ENCODE results near the gene SRC.
A peak's percentile ranks its signal among the peaks of the same experiment; 100 is the strongest.
"Not testable (repeated sequence)": the region's sequence is repeated elsewhere in the genome, so short reads cannot be mapped to it uniquely, and the experiment has no call there.

The SRC gene

DNA sequence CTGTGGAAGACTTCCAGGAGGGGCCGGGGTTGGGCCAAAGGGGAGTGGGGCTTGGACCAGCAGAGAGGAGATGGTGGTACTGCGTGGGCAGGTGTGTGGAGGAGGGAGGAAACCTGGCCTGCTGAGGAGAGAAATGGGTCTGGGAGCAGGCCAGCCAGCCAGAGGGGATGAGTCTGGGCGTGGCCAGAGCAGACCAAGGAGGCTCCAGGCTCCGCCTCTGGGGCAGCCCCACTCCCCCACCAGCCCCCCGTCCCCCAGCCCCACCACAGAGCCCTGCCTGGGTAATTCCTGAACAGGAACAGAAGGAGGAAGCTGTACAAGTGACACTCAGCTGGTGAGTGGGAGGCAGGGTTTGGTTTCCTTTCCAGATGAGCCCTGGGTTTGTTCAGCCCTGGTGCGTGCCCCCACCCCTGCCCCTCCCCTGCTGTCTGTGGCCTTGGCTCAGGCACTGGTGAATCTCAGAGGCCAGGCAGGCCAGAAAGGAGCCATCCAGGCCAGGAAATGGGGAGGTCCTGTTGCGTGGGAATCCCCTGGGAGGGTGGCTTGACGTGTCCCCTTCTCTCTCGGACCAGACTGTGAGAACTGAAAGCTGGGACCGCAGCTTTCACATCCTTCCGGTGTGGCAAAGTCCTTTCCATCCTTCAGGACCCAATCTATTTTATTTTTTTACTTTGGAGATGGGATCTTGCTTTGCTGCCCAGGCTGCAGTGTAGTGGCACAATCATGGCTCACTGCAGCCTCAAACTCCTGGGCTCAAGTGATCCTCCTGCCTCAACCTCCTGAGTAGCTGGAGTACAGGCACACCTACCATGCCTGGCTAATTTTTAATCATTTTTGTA is 9.4 kb upstream of the SRC start:
- DNase-seq (ENCODE audit: low spot score): peak; percentile 78

DNA sequence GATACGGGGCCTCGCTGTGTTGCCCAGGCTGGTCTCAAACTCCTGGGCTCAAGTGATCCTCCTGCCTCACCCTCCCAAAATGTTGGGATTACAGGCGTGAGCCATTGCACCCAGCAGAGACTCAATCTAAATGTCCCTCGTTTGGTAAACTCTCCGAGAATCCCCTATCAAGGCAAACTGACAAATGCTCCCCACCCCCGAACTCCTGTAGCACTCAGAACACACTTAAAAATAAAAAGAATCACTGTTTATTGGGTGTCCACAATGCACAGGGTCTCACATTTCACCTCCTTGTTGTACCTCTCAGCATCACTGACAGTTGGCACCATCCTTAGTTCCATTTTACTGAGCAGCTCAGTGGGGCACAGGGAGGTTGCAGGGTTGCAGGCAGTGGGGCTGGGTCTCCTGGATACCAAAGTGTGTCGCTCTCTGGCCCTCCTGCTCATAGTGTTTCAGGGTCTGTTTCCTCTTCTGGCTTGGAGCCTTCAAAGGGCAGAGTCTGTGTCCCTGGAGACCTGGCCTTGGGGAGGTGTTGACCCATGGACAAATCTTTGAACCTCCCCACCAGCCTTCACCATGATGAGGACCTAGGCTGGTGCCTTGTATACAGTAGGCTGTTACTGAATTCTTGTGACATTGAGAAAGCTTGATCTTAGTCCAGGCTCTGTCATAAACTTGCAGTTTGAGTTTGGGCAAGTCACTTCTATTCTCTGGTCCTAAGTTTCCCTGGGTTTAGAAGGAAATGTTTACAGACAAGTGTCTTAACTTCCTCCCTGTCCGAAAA is 8.5 kb upstream of the SRC start:
- DNase-seq (ENCODE audit: low spot score): no peak

DNA sequence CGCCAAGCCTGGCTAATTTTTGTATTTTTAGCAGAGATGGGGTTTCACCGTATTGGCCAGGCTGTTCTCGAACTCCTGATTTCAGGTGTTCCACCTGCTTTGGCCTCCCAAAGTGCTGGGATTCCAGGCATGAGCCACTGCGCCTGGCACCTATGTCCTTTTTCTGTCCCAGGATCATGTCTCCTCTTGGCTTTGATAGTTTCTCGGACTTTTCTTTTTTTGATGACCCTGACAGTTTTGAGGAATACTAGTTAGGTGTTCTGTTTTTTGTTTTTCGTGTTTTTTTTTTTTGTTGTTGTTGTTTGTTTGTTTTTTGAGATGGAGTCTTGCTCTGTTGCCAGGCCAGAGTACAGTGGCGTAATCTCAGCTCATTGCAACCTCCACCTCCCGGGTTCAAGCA is 7.6 kb upstream of the SRC start:
- DNase-seq (ENCODE audit: low spot score): not testable (repeated sequence)

DNA sequence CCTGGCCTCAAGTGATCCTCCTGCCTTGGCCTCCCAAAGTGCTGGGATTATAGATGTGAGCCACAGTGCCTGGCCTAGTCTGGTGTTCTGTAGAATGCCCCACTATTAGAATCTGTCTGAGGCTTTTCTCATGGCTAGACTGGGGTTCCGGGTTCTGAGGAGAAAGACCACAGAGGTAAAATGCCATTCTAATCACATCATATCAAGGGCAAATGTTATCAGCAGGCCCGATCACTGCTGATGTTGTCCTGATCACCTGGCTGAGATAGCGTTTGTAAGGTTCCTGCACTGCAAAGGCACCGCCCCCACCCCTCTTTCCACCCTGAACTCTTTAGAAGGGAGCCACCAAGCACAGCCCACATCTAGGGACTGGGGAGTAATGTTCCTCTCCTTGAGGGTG is 6.7 kb upstream of the SRC start:
- no peak for DNase-seq (ENCODE audit: low spot score)

DNA sequence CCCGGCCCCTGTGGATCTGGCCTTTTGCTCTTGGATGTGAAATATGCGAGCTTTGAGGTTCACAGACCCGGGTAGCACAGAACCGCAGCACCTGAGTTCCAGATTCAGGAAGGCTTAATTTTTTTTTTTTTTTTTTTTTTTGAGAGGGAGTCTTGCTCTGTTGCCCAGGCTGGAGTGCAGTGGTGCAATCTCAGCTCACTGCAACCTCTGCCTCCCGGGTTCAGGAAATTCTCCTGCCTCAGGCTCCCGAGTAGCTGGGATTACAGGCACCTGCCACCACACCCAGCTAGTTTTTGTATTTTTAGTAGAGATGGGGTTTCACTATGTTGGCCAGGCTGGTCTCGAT is 6.2 kb upstream of the SRC start:
- not testable (repeated sequence) for DNase-seq (ENCODE audit: low spot score)

DNA sequence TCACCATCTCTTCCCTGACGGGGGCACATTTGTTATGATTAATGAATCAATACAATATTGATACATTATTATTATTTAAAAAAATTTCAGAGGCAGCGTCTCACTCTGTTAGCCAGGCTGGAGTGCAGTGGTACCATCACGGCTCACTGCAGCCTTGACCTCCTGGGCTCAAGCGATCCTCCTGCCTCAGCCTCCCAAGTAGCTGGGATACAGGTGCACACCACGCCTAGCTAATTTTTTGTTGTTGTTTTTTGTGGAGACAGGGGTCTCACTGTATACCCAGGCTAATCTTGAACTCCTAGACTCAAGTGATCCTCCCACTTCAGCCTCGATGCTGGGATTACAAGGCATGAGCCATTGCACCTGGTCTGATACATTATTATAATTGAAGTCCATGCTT is 4.9 kb upstream of the SRC start:
- DNase-seq (ENCODE audit: low spot score): no peak

DNA sequence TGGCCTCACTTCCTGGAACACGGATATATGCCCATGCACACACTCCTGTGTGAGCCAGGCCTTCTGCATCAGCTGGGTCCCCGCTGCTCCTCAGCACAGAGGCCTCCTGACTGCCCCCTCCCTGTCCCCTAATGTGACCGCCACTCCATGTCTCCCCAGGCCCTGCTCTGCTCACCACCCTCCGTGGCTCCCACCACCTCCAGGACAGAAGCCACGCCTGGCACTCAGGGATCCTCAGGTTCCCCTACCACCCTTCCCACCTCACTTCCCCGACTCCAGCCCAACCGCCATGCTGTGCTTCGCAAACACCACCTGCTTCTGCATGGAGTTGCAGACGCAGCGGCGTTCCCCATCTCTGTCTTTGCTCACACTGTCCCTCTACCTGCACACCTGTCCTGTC is 4.3 kb upstream of the SRC start:
- DNase-seq (ENCODE audit: low spot score): no peak

DNA sequence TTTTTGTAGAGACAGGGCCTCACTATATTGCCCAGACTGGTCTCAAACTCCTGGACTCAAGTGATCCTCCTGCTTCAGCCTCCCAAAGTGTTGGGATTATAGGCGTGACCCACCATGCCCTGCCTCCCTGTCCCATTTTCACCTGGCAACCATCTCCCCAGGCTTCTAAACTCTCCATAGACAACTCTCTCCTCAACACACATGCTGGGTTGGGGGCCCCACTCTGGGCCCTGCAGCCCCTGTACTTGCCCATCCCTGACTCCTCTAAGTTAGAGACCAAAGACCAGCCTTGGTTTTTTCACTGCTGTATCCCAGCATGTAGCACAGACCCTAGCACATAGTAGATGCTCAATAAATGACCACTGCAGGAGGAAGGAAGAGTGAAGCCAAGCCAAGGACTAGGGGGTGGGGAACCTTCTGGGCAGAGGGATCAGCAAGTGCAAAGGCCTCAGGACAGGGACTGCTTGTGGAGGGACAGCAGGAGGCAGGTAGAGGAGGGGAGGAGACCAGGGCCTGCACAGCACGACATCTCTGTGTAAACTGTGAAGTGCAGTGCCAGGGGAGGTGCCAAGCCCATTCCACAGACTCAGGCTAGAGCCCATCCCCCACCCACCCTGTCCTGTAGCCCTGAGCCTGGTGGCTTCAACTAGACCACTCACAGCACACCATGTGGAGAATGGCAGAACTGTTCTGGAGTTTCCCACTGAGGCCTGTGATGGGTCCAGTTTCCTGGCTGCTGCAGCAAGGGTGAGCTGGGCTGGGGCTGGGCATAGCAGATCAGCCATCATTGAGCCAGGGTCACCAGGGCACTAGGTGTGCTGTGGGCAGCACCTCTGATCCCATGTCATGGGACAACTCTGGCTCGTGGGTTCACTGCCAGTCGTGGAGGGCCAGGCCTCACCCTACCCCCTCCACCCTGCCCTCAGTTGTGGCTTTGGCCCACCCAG is 3.4 kb upstream of the SRC start:
- no peak for DNase-seq (ENCODE audit: low spot score)

DNA sequence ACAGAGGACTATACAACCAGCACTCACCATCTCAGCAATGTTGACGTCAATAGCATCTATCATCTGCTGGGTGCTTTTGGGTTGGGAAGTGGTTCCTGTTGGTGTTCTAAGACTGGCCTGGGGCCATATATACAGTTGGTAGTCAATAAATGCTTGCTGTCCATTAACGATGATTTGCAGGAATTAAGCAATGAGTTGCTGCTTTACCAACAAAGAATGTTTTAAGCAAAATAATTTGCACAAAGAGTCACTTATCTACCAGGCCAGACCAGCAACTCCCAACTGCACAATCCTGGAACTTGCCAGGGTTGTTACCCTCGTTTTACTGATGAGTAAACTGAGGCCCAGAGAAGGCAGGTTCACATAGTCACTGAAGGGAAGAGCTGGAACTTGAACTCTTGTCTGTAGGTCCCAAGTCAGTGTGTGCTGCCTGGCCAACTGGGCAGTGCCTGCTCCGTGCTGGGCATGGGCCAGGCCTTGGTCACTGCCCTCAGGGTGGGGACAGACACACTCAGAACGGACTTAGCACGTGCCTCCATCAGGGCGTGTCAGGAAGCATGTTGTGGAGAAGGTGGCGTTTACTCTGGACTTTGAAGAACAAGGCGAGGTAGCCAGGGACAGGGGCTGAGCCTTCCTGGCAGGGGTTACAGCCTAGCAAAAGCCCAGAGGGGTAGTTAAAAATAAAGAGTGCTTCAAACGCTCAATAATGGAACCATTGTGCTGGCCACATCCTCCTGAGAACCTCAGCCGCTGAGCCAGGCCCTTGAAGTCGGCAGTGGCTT is 2.5 kb upstream of the SRC start:
- DNase-seq (ENCODE audit: low spot score): no peak

DNA sequence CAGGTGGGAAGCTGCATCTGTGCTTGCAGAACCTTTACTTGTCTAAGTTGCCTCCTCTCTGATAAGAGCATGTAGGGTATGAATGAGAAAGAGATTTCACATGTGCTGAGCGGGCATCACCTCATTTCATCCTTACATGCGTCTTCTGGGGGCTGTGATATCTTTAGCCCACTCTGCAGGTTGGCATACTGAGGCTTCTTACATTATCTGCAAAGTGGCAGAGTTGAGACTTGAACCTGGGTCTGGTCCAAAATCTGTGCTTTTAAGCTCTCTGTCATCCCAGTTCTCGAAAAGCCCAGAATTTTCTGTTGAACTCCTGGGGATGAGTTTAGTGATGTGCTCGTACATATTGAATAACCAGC is 2.0 kb upstream of the SRC start:
- no peak for DNase-seq (ENCODE audit: low spot score)

DNA sequence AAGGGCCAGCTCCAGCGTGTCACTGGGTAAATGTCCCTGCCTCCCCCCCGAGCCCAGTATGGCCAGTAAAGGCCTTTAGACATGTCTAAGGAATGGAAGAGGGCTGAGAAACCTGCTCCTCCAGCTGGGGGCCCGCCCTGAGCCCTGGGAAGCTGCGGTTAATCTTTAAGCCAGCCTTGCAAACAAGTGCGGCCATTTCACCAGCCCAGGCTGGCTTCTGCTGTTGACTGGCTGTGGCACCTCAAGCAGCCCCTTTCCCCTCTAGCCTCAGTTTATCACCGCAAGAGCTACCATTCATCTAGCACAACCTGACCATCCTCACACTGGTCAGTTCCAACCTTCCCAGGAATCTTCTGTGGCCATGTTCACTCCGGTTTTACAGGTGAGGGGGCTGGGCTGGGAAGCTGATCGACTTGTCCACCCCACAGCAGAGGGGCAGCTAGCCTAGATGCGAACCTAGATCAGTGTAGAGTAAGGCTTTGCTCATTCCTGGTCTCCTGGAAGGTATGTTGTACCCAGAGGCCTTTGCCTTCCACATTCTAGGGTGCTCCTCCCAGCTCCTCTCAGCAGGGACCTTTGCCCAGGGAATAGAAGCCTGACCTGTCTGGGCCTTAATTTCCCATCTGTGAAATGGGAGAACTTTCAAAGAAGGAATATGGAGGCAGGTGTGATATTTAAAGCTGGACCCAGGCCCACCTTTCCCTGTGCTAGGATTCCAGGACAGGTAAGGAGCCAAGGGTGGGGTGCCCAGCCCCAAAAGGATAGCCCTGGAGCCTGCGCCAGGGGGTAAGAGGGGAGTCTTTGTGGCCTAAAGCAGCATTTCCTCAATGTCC is 1.2 kb upstream of the SRC start:
- DNase-seq (ENCODE audit: low spot score): no peak

DNA sequence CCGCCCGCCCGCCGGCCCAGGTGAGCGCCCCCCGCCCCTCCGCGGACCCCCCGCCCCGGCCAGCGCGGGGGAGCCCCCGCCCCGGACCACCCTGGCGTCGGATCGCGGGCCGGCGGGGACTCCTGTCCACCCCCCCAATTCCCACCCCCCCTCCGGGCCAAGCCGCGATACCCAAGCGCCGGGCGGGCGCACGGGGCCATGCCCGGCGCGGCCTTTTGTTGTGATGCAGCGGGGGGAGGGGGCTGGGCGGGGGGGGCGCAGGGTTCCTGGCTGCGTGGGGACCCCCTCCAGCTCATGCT is 245 bp downstream of the SRC start:
- peak; percentile 66 for DNase-seq (ENCODE audit: low spot score)

DNA sequence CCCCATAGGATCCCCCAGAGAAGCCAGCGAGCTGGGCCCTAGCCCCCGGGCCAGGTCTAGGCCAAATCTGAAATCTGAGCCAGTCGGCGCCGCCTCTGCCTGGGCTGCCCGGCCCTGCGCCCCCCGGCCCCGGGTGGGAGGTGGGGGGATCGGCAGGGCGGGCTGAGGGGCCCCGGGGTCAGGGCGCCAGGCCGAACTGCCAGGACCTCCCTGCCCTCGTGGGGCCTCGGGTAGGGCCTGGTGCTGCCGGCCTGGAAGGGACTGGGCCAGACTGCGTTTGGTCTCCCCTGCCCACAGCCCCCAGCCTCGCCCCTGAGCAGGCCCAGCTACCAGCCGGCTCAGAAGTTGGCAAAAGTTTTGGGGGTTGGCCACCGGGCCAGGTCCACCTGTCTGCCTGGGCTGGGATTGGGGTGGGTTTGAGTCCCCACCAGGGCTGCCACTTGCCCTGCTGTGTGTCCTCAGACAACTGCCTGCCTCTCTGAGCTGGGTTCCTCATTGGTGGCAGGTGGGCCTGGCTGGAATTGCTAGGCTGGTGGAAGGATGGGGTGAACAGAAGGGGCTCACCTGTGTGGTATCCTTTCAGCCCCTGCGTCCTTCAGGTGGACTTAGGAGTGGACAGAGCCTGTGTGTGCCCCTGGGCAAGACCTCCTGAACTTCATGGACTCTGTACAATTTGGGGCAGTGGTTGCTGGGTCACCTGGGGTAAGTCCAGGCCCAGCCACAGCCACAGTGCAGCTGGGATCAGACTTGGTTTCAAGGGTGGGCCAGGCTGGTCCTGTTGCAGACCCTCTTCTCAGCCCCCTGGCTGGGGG is 801 bp downstream of the SRC start:
- peak; percentile 52 for DNase-seq (ENCODE audit: low spot score)

DNA sequence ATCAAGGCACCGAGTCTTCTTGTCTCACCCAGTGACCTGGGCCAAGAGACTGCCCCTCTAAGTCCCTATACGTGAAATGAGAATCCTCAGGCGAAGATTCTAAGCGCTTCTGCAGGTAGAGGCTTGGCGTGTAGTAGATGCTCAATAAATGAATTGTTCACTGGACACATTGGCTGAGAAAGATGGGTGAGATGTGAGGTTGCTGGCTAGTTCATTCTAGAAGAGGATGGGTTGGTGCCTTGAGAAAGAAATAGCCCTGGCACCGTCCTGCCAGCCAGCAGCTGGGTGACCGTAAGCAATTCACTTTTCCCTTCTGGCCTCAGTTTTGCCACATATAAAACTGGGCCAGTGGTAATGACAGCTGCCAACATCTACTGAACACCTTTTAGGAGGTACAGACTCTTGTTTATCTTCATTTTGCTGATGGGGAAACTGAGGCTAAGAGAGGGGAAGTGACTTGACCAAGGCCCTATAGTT is 1.4 kb downstream of the SRC start:
- DNase-seq (ENCODE audit: low spot score): no peak

DNA sequence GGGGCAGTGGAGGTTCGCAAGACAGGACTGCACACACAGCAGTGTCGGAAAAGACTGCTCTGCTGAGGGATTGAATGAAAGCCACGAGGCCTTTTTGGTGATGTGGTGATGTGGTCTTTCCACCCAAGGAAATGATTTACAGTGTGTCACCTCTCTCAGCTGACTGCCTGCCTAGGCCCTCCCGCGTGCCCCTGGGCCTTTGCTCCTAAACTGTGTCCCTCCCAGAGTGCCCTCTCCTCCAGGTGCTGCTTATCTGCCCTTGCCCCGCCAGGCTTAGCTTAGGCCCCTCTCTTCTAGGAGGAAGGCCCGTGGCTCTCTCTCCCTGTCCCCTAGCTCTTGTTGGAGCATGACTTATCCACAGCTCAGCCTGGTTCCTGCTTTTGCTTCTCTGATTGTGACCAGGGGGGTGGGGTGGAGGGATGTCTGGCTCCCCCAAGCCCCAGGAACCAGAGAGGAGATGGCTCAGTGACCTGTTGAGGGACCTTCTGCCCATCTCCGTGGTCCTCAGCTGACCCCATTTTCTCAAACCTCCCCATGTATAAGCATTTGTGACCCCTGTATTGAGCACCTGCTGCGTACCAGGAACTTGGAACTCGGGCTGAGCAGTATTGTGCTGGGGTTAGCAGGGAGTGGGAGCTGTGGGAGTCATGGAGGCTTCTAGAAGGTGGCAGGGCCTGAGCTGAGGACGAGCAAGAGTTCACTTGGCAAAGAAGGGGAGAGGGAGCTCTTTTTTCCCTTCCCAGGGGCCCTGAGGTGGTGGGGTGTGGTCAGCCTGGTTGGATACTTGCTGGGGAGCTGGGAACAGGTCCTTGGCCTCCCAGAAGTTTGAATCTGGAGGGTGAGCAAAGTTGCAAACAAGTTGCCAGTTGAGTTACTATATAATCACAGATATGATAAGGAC is 2.2 kb downstream of the SRC start:
- no peak for DNase-seq (ENCODE audit: low spot score)

DNA sequence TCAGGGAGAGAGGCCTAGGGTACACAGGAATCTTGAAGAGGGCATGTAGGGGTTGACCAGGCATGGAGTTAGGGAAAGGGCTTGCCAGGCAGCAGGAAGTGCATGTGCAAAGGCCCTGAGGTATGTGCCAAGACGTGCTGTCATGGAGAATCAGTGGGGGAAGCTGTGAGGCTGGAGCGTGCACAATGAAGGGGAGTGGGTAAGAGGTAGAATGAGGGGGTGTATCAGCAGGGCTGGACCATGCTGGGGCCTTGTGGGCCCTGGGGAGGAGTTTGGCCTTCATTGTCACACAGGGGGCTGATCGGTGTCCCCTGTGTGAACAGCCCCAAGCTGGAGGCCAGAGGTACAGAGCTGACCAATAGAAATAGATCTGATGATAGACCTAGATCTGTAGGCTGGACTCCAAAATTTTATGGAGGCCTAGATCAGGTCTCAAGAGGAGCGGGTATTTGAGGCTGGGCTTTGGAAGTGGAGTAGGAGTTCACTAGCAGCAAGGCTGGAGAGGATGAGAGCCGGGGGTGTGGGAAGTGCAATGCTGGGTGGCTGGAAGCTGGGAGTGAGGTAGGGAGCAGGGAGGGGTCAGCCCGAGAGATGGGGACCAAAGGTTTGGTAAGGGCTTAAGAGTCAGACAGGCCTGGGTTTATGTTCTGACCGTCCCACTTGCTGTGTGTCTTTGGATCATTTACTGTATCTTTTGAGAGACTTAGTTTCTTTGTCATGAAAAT is 3.0 kb downstream of the SRC start:
- DNase-seq (ENCODE audit: low spot score): no peak

DNA sequence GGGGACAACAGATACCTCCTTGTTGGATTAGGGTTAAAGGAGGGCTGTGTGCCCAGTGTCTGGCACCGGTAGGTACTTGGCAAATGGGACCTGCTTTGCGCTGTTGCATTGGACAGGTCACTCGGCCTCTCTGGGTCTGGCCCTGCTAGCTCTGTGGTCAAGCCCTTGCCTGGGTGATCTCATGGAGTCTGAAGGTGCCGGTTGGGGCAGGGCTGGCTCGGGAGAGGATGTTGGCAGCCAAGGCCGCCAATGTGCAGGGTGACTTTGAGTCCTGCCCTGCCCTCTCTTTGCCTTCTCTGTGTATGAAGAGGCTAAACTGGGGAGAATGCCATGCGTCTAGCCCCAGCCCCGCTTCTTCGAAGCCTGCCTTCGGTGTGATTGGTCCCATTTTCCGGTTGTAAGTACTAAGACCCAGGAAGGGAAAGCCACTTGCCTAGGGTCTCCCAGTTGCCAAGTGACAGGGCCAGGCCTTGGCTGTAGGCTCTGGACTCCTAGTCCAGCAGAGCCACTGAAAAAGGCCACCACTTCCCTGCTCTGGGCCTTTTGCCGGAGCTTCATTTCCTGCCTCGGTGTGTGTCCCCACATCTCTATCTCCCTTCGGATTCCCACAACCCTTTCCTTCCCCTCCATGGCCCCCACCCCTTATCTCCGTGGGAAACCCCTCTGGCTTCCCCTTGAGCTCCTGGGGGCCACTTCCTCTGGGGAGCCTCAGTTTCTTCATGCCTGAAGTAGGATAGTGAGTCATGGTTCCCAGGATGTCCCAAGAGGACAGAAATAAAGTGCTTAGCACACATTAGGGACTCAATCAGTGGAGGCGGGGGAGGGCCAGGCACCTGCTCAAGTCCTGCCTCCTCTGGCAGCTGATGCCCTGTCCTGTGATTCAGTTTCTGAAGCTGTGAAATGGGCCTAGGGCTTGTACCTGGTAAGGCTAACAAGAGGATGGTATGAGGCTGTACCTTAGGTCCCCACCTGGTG is 3.9 kb downstream of the SRC start:
- DNase-seq (ENCODE audit: low spot score): peak; percentile 64

Data from GM03348 (cell line).